ENCODE results near the gene SIRT4. TPM values are rescaled to one million over a fixed set of nuclear protein-coding genes. Genes with fewer than 3 reads are reported as not detected.

The SIRT4 gene
- total RNA-seq, 1 experiment from 2014 or later: 1.9 TPM

DNA sequence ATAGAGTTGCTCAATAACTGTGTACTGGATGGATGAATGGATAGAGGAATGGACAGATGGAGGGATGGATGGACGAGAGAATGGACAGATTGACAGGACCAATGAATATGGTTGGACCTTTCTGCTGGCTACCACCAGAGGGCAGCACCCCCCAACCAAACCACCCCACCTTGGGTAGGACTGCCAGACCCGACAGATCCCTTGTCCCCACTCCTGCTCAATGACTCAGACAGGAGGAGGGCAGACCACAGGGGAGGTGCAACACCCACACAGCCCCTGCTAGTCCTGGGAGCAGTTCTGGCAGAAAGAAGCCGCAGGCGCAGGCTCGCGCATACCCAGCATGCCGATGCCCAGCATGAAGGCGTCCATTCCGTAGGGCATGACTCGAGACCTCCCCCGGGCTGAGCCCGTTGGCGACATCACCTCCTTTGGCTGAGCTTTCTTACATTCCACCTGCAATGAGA, 54.5 kb downstream of the SIRT4 start:
- H3F3A ChIP-seq (ENCODE audit: low read length, unreplicated experiment): no peaks in the 10 kb centered on the region
- ATAC-seq: peak; percentile 95
- no peaks in the 10 kb centered on the region for H3K79me2 ChIP-seq (ENCODE audit: low read length)
- ChIA-PET CTCF (interaction anchor here (1.5 kb wide), 1 partner anchor 73 kb away, joined by 6 read pairs; no protein-coding TSS in a partner anchor), POLR2A (ENCODE audit: unreplicated experiment) (no interaction called here)
- DNase-seq: peak; percentile 85
- H3K4me3 ChIP-seq (ENCODE audit: low read length): no peak overlapping the region
- intact Hi-C loops (cut with micrococcal nuclease): loop anchor here (1.0 kb wide), 2 partner anchors 74 to 110 kb away; no protein-coding TSS in a partner anchor
- 0 out of 2 replicates have a peak overlapping the region, but pooled peaks have one; percentile 27 for H2AFZ ChIP-seq (ENCODE audit: low read length)
- H3K4me1 ChIP-seq (ENCODE audit: insufficient read depth, low read length): no peaks in the 10 kb centered on the region
- H3K9me2 ChIP-seq (replicated peaks; ENCODE audit: low read length): no peaks in the 10 kb centered on the region
- no TSS peak for BruUV-seq (replicated peaks)
- H4K20me1 ChIP-seq (ENCODE audit: low read length): no peaks in the 10 kb centered on the region
- H3K36me3 ChIP-seq (ENCODE audit: low read depth, low read length): no peaks in the 10 kb centered on the region
- peak overlapping the region; percentile 33; the same call in 1 of the 2 replicates for H3K4me2 ChIP-seq (ENCODE audit: low read length)
- TF ChIP-seq, protein P1, sequence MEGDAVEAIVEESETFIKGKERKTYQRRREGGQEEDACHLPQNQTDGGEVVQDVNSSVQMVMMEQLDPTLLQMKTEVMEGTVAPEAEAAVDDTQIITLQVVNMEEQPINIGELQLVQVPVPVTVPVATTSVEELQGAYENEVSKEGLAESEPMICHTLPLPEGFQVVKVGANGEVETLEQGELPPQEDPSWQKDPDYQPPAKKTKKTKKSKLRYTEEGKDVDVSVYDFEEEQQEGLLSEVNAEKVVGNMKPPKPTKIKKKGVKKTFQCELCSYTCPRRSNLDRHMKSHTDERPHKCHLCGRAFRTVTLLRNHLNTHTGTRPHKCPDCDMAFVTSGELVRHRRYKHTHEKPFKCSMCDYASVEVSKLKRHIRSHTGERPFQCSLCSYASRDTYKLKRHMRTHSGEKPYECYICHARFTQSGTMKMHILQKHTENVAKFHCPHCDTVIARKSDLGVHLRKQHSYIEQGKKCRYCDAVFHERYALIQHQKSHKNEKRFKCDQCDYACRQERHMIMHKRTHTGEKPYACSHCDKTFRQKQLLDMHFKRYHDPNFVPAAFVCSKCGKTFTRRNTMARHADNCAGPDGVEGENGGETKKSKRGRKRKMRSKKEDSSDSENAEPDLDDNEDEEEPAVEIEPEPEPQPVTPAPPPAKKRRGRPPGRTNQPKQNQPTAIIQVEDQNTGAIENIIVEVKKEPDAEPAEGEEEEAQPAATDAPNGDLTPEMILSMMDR (conservative IDR thresholded peaks at IDR 0.05; ENCODE audit: low read depth, low read length): peak; percentile 97
- TF ChIP-seq EZH2 (IDR thresholded peaks at IDR 0.05; ENCODE audit: low read length, unreplicated experiment): no peak
- no peak for TF ChIP-seq EZH2phosphoT487 (IDR thresholded peaks at IDR 0.05; ENCODE audit: borderline replicate concordance, low read length)
- H3K27ac ChIP-seq (ENCODE audit: low read length): no peak overlapping the region
- no peaks in the 10 kb centered on the region for H3K27me3 ChIP-seq (ENCODE audit: low read length)
- no peaks in the 10 kb centered on the region for H3K9me3 ChIP-seq (ENCODE audit: low read length)
- no peak overlapping the region for H3K9ac ChIP-seq (ENCODE audit: low read length)

DNA sequence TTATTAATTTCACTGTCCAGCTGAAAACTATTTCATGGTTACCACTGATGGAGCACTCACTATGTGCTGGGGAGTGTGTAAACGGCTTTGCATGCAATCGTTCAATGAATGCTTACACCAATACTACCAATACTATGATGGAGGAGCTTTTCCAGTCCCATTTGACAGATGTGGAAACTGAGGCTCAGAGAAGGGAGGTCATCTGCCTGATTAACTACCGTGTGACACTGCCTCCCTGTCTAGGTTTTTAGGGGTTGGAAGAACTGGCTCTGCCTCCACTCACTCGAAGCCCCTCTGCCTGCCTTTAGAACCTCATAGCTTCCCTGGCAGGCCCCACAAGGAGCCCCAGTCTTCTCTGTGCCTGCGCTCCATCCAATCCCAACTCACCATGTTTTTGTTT, 55.0 kb downstream of the SIRT4 start:
- Histone ChIP-seq H3F3A (ENCODE audit: low read length, unreplicated experiment) (no peaks in the 10 kb centered on the region), H4K20me1 (ENCODE audit: low read length) (no peaks in the 10 kb centered on the region), H3K4me3 (ENCODE audit: low read length) (no peak overlapping the region), H3K27me3 (ENCODE audit: low read length) (no peaks in the 10 kb centered on the region), H3K9ac (ENCODE audit: low read length) (no peak overlapping the region), H3K27ac (ENCODE audit: low read length) (no peak overlapping the region), H3K4me2 (ENCODE audit: low read length) (peak overlapping the region; percentile 33; the same call in 1 of the 2 replicates), H3K9me3 (ENCODE audit: low read length) (no peaks in the 10 kb centered on the region), H3K36me3 (ENCODE audit: low read depth, low read length) (no peaks in the 10 kb centered on the region), H3K4me1 (ENCODE audit: insufficient read depth, low read length) (no peaks in the 10 kb centered on the region), H3K9me2 (replicated peaks; ENCODE audit: low read length) (no peaks in the 10 kb centered on the region), H3K79me2 (ENCODE audit: low read length) (no peaks in the 10 kb centered on the region), H2AFZ (ENCODE audit: low read length) (0 out of 2 replicates have a peak overlapping the region, but pooled peaks have one; percentile 27)
- no peak for ATAC-seq
- intact Hi-C loops (cut with micrococcal nuclease): no loop called here
- TF ChIP-seq, protein P1 (conservative IDR thresholded peaks at IDR 0.05; ENCODE audit: low read depth, low read length): no peak
- TF ChIP-seq EZH2 (IDR thresholded peaks at IDR 0.05; ENCODE audit: low read length, unreplicated experiment) (no peak), EZH2phosphoT487 (IDR thresholded peaks at IDR 0.05; ENCODE audit: borderline replicate concordance, low read length) (no peak)
- ChIA-PET CTCF (interaction anchor here (1.5 kb wide), 1 partner anchor 72 kb away, joined by 6 read pairs; no protein-coding TSS in a partner anchor), POLR2A (ENCODE audit: unreplicated experiment) (no interaction called here)
- no peak for DNase-seq
- BruUV-seq (replicated peaks): no TSS peak

DNA sequence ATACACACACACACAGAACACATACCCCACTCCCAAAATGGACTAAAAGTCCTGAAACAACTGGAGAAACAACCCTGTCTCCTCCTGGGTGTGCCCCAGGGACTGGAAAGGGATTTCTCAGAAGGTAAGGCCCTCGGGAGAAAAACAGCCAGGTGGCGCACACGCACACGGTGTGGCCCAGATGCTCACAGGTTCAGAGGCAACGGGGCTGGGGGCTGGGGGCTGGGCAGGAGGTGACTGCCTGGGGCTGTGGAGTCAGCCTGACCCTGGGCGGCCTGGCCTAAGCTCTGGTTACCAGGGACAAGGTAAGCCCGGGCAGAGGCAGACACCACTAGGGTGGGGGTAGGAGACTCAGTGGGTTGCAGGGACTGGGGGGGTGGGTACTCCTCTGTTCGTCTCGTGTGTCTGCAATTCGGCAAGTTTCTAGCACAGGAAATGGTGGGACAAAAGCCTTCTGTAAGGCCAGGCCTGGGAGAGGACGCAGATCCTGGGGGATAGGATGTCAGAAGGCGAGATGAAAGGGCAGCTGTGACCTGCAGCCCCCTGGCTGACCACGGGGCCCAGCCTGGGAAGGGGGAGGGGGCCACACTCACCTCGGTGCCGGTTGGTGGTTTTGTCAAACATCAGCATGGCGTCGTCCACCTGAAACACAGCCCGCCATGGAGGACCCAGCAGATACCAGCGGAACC, 56.4 kb downstream of the SIRT4 start:
- Histone ChIP-seq H3K4me3 (ENCODE audit: low read length) (no peak overlapping the region), H3K9me2 (replicated peaks; ENCODE audit: low read length) (no peaks in the 10 kb centered on the region), H3K9me3 (ENCODE audit: low read length) (no peaks in the 10 kb centered on the region), H3K27me3 (ENCODE audit: low read length) (no peaks in the 10 kb centered on the region), H3K36me3 (ENCODE audit: low read depth, low read length) (no peaks in the 10 kb centered on the region), H3K4me2 (ENCODE audit: low read length) (no peak overlapping the region), H3K27ac (ENCODE audit: low read length) (no peak overlapping the region), H3K4me1 (ENCODE audit: insufficient read depth, low read length) (no peaks in the 10 kb centered on the region), H4K20me1 (ENCODE audit: low read length) (no peaks in the 10 kb centered on the region), H2AFZ (ENCODE audit: low read length) (no peak overlapping the region), H3K9ac (ENCODE audit: low read length) (no peak overlapping the region), H3K79me2 (ENCODE audit: low read length) (no peaks in the 10 kb centered on the region), H3F3A (ENCODE audit: low read length, unreplicated experiment) (no peaks in the 10 kb centered on the region)
- intact Hi-C loops (cut with micrococcal nuclease): no loop called here
- ATAC-seq (no peak), DNase-seq (no peak)
- no TSS peak for BruUV-seq (replicated peaks)
- TF ChIP-seq EZH2 (IDR thresholded peaks at IDR 0.05; ENCODE audit: low read length, unreplicated experiment): no peak
- TF ChIP-seq, protein P1 (conservative IDR thresholded peaks at IDR 0.05; ENCODE audit: low read depth, low read length): peak; percentile 31; the same call in 1 of the 2 replicates
- ChIA-PET CTCF (no interaction called here), POLR2A (ENCODE audit: unreplicated experiment) (no interaction called here)

Data from PC-3 (cell line).